IMR-90 (cell line): ENCODE measurements around the gene KLHL3. TPM values are rescaled to one million over a fixed set of nuclear protein-coding genes. Genes with fewer than 3 reads are reported as not detected.

Source experiments
- ATAC-seq: fragments of 200-7000 bp; cut with Tn5 transposase; 2 replicates; pipeline ENCODE4 v1.9.1; 2020; ENCODE audit warnings: low read depth, mild to moderate bottlenecking, moderate library complexity
- BruUV-seq: library from RNA; stranded (reverse); fragments of 400-500 nt; replicated peaks from 2 replicates; lab custom pipeline; 2021; lab: Mats Ljungman, UMichigan
- CTCF ChIA-PET: fragments of 300-600 bp; formaldehyde crosslinking; extraction: SDS; loops from one replicate; lab custom pipeline; 2021; ENCODE audit warnings: antibody characterized with exemption; lab: Yijun Ruan, JAX
- POLR2A ChIA-PET: fragments of 300-600 bp; sonication (Branson Sonifier 250); formaldehyde crosslinking; loops from one replicate; lab custom pipeline; 2022; ENCODE audit warnings: antibody characterized with exemption; ENCODE audit not compliant: unreplicated experiment; lab: Charles Lee
- DNase-seq: peaks from one replicate; pipeline ENCODE4 v3.0.0; 2013
- H2AFZ ChIP-seq: replicated peaks from 2 replicates; pipeline ENCODE3; 2013; ENCODE audit warnings: low read length, mild to moderate bottlenecking; ENCODE audit not compliant: poor library complexity
- H2AK5ac ChIP-seq: 2 replicates; pipeline ENCODE4 v1.6.1; 2013; ENCODE audit warnings: low read depth, low read length, inconsistent platforms
- H2AK9ac ChIP-seq: replicated peaks from 2 replicates; pipeline ENCODE3; 2013; ENCODE audit warnings: mild to moderate bottlenecking, low read depth, low read length, moderate library complexity; ENCODE audit not compliant: poor library complexity
- H2BK120ac ChIP-seq: 2 replicates; pipeline ENCODE4 v1.6.1; 2013; ENCODE audit warnings: low read depth, low read length, inconsistent platforms
- H2BK15ac ChIP-seq: 3 replicates; pipeline ENCODE4 v1.6.1; 2013; ENCODE audit warnings: low read depth, low read length, inconsistent platforms
- H2BK20ac ChIP-seq: 2 replicates; pipeline ENCODE4 v1.6.1; 2013; ENCODE audit warnings: low read depth, mild to moderate bottlenecking, inconsistent platforms, low read length, moderate library complexity
- H2BK5ac ChIP-seq: 2 replicates; pipeline ENCODE4 v1.6.1; 2013; ENCODE audit warnings: mild to moderate bottlenecking, low read depth, low read length, inconsistent platforms; ENCODE audit not compliant: poor library complexity, severe bottlenecking
- H3K14ac ChIP-seq: replicated peaks from 2 replicates; pipeline ENCODE4 v1.6.1; 2013; ENCODE audit warnings: low read depth, low read length, inconsistent platforms
- H3K18ac ChIP-seq: 2 replicates; pipeline ENCODE4 v1.6.1; 2013; ENCODE audit warnings: low read depth, low read length, control low read depth
- H3K23ac ChIP-seq: 2 replicates; pipeline ENCODE4 v1.6.1; 2013; ENCODE audit warnings: low read depth, low read length, inconsistent platforms
- H3K27ac ChIP-seq: 2 replicates; pipeline ENCODE4 v1.5.1; 2013; ENCODE audit warnings: mild to moderate bottlenecking, control low read depth, low read length; ENCODE audit not compliant: insufficient read depth
- H3K27me3 ChIP-seq: 2 replicates; pipeline ENCODE4 v1.6.1; 2013; ENCODE audit warnings: low read length; ENCODE audit not compliant: control insufficient read depth, insufficient read depth
- H3K36me3 ChIP-seq: 2 replicates; pipeline ENCODE4 v1.6.1; 2013; ENCODE audit warnings: low read length, mixed read lengths; ENCODE audit not compliant: control insufficient read depth, insufficient read depth
- H3K4ac ChIP-seq: 2 replicates; pipeline ENCODE4 v1.6.1; 2013; ENCODE audit warnings: low read depth, low read length, inconsistent platforms
- H3K4me1 ChIP-seq: 2 replicates; pipeline ENCODE4 v1.6.1; 2013; ENCODE audit warnings: low read length, mixed read lengths; ENCODE audit not compliant: control insufficient read depth, insufficient read depth
- H3K4me2 ChIP-seq: 2 replicates; pipeline ENCODE4 v1.6.1; 2013; ENCODE audit warnings: low read depth, mild to moderate bottlenecking, control low read depth, low read length, moderate library complexity
- H3K4me3 ChIP-seq: 2 replicates; pipeline ENCODE4 v1.5.1; 2013; ENCODE audit warnings: low read depth, mild to moderate bottlenecking, control low read depth, low read length, moderate library complexity; ENCODE audit not compliant: insufficient read depth
- H3K56ac ChIP-seq: 2 replicates; pipeline ENCODE4 v1.6.1; 2013; ENCODE audit warnings: low read length, inconsistent platforms; ENCODE audit not compliant: insufficient read depth; ENCODE audit errors: extremely low read depth
- H3K79me1 ChIP-seq, 2 experiments: 2 replicates each; pipeline ENCODE4 v1.6.1; 2013; ENCODE audit warnings: low read length in 2 of 2, inconsistent platforms in 1 of 2, low read depth in 1 of 2
- H3K9ac ChIP-seq: 2 replicates; pipeline ENCODE4 v1.6.1; 2013; ENCODE audit warnings: low read depth, low read length, control low read depth
- H3K9me1 ChIP-seq: 2 replicates; pipeline ENCODE4 v1.6.1; 2013; ENCODE audit warnings: low read length, inconsistent platforms; ENCODE audit not compliant: insufficient read depth
- H3K9me3 ChIP-seq: 2 replicates; pipeline ENCODE4 v1.6.1; 2013; ENCODE audit warnings: low read length; ENCODE audit not compliant: control insufficient read depth, insufficient read depth
- H4K20me1 ChIP-seq: 2 replicates; pipeline ENCODE4 v1.6.1; 2013; ENCODE audit warnings: low read length, inconsistent platforms; ENCODE audit not compliant: insufficient read depth
- H4K5ac ChIP-seq: 2 replicates; pipeline ENCODE4 v1.6.1; 2013; ENCODE audit warnings: mild to moderate bottlenecking, low read depth, low read length, control low read depth
- H4K8ac ChIP-seq, 2 experiments: 2 replicates each; pipeline ENCODE4 v1.6.1; 2013; ENCODE audit warnings: low read depth in 2 of 2, low read length in 2 of 2, control low read depth in 1 of 2, inconsistent platforms in 1 of 2
- H4K91ac ChIP-seq: 2 replicates; pipeline ENCODE4 v1.6.1; 2013; ENCODE audit warnings: low read depth, low read length, inconsistent platforms; ENCODE audit not compliant: insufficient read depth
- BHLHE40 ChIP-seq: fragments of 150-350 bp; IDR thresholded peaks from 2 replicates; pipeline ENCODE4 v1.6.1; 2016; ENCODE audit warnings: mild to moderate bottlenecking, low read depth, low read length
- CEBPB ChIP-seq: IDR thresholded peaks from 2 replicates; pipeline ENCODE4 v1.6.1; 2012; ENCODE audit warnings: low read depth, low read length, improper control_type of control experiment
- CHD1 ChIP-seq: IDR thresholded peaks from 2 replicates; pipeline ENCODE4 v1.6.1; 2012; ENCODE audit warnings: low read depth, low read length, improper control_type of control experiment
- ELK1 ChIP-seq: fragments of 150-350 bp; IDR thresholded peaks from 2 replicates; pipeline ENCODE4 v1.6.1; 2016; ENCODE audit warnings: low read depth, mild to moderate bottlenecking, low read length, moderate library complexity, borderline replicate concordance
- FOS ChIP-seq: fragments of 150-350 bp; IDR thresholded peaks from 2 replicates; pipeline ENCODE4 v1.6.1; 2016; ENCODE audit warnings: low read depth, low read length
- MAFK ChIP-seq: IDR thresholded peaks from 2 replicates; pipeline ENCODE4 v1.6.1; 2012; ENCODE audit warnings: low read depth, low read length, improper control_type of control experiment
- MAZ ChIP-seq: IDR thresholded peaks from 2 replicates; pipeline ENCODE4 v1.6.1; 2012; ENCODE audit warnings: low read depth, mild to moderate bottlenecking, low read length, improper control_type of control experiment, moderate library complexity, borderline replicate concordance
- NFE2L2 ChIP-seq: fragments of 150-350 bp; IDR thresholded peaks from 2 replicates; pipeline ENCODE4 v1.6.1; 2016; ENCODE audit warnings: low read depth, mild to moderate bottlenecking, low read length
- POLR2A ChIP-seq: IDR thresholded peaks from 2 replicates; pipeline ENCODE4 v1.6.1; 2012; ENCODE audit warnings: mild to moderate bottlenecking, low read depth, low read length
- RCOR1 ChIP-seq: IDR thresholded peaks from 2 replicates; pipeline ENCODE4 v1.6.1; 2012; ENCODE audit warnings: mild to moderate bottlenecking, low read length, improper control_type of control experiment; ENCODE audit not compliant: insufficient replicate concordance
- RFX5 ChIP-seq: IDR thresholded peaks from 2 replicates; pipeline ENCODE4 v1.8.0; 2012; ENCODE audit warnings: low read depth, mild to moderate bottlenecking, low read length, moderate library complexity
- SMC3 ChIP-seq: fragments of 150-350 bp; IDR thresholded peaks from 2 replicates; pipeline ENCODE4 v1.6.1; 2016; ENCODE audit warnings: low read depth, mild to moderate bottlenecking, antibody characterized with exemption, low read length, moderate library complexity
- WGBS, 2 experiments: methylation state at CpG; one replicate each; pipeline versions ENCODE4 v1.1.5 to v1.1.7; 2013; ENCODE audit warnings: missing lambda C conversion rate in 2 of 2; ENCODE audit not compliant: insufficient read length in 1 of 2; ENCODE audit errors: extremely low coverage in 2 of 2; 5-methylcytosine and 5-hydroxymethylcytosine counted together
- dilution Hi-C: fragments of 300-500 bp; cut with HindIII; formaldehyde crosslinking; loops from one replicate; pipeline ENCODE4 v1.14.3; 2018; ENCODE audit warnings: low sequenced_read_pairs; ENCODE audit not compliant: unreplicated experiment
- in situ Hi-C: fragments of 300-500 bp; cut with MboI; formaldehyde crosslinking; loops from 3 replicates; pipeline ENCODE4 v1.14.3; 2019; ENCODE audit warnings: low sequenced_read_pairs, inconsistent platforms, mixed read lengths
- intact Hi-C: fragments of 100-400 bp; cut with micrococcal nuclease; formaldehyde crosslinking; loops from 2 replicates; pipeline ENCODE4 v1.10.0; 2022
- polyA plus RNA-seq, 3 experiments: library from polyadenylated mRNA; depleted of rRNA; stranded (reverse); fragments of >200 nt; gene quantifications; 2 replicates each; pipeline ENCODE4 v1.2.3, GENCODE V29; 2012; ENCODE audit warnings: low replicate concordance in 1 of 3
- total RNA-seq: library from RNA; depleted of rRNA; stranded (reverse); fragments of >200 nt; gene quantifications from 2 replicates; pipeline ENCODE4 v1.2.3, GENCODE V29; 2012
- TF ChIP-seq, protein P1 (sequence below): conservative IDR thresholded peaks from 2 replicates; pipeline ENCODE4 v1.5.1; 2012; ENCODE audit warnings: mild to moderate bottlenecking, low read depth, low read length, improper control_type of control experiment

KLHL3 gene
- total and polyA plus RNA-seq, 2 of the 4 experiments (the other 2 are of a cell fraction) = 2.3 to 4.1 TPM

DNA sequence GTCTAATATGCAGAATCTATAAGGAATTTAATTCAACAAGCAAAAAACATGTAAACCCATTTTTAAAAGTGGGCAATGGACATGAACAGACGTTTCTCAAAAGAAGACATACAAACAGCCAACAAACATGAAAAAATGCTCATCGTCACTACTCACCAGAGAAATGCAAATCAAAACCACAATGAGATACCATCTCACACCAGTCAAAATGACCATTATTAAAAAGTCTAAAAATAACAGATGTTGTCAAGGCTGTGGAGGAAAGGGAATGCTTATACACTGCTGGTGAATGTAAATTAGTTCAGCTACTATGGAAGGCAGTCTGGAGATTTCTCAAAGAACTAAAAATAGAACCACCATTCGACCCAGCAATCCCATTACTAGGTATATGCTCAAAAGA lies 3.1 kb upstream of the KLHL3 start:
- Histone ChIP-seq H3K4me3 (no peak overlapping the region), H3K4me1 (no peaks in the 10 kb centered on the region; the same call in none of the 2 replicates), H3K27ac (no peak overlapping the region), H2BK20ac (no peak overlapping the region), H3K9me3 (no peaks in the 10 kb centered on the region), H4K91ac (no peak overlapping the region), H4K5ac (no peak overlapping the region), H3K9ac (no peak overlapping the region), H2AFZ (no peak overlapping the region), H3K36me3 (no peaks in the 10 kb centered on the region), H4K20me1 (no peaks in the 10 kb centered on the region), H4K8ac (no peak overlapping the region), H3K9me1 (no peaks in the 10 kb centered on the region; the same call in 1 of the 2 replicates), H2BK5ac (no peak overlapping the region), H2BK120ac (no peak overlapping the region), H3K18ac (no peak overlapping the region), H2BK15ac (no peak overlapping the region), H3K4me2 (no peak overlapping the region), H3K14ac (no peak overlapping the region), H3K27me3 (no peaks in the 10 kb centered on the region; the same call in none of the 2 replicates), H3K79me1 (no peaks in the 10 kb centered on the region; a peak in 1 of 4 replicates), H2AK5ac (no peak overlapping the region), H3K4ac (no peak overlapping the region), H2AK9ac (no peak overlapping the region), H3K56ac (no peak overlapping the region), H3K23ac (no peak overlapping the region)
- dilution Hi-C loops = no loop called here
- ChIA-PET CTCF (no interaction called here), POLR2A (no interaction called here)
- TF ChIP-seq SMC3 = no peak
- TF ChIP-seq MAZ = no peak
- no peak for TF ChIP-seq FOS
- no peak for TF ChIP-seq CHD1
- no peak for TF ChIP-seq MAFK
- TF ChIP-seq, protein P1, sequence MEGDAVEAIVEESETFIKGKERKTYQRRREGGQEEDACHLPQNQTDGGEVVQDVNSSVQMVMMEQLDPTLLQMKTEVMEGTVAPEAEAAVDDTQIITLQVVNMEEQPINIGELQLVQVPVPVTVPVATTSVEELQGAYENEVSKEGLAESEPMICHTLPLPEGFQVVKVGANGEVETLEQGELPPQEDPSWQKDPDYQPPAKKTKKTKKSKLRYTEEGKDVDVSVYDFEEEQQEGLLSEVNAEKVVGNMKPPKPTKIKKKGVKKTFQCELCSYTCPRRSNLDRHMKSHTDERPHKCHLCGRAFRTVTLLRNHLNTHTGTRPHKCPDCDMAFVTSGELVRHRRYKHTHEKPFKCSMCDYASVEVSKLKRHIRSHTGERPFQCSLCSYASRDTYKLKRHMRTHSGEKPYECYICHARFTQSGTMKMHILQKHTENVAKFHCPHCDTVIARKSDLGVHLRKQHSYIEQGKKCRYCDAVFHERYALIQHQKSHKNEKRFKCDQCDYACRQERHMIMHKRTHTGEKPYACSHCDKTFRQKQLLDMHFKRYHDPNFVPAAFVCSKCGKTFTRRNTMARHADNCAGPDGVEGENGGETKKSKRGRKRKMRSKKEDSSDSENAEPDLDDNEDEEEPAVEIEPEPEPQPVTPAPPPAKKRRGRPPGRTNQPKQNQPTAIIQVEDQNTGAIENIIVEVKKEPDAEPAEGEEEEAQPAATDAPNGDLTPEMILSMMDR = no peak
- TF ChIP-seq CEBPB = no peak
- TF ChIP-seq RFX5 = no peak
- TF ChIP-seq NFE2L2 = no peak
- no peak for TF ChIP-seq BHLHE40
- no peak for TF ChIP-seq POLR2A
- no peak for TF ChIP-seq ELK1
- TF ChIP-seq RCOR1 = no peak
- in situ Hi-C loops = loop anchor here (5.0 to 25.0 kb wide), 2 partner anchors 82 to 427 kb away; no protein-coding TSS in a partner anchor
- no TSS peak for BruUV-seq
- WGBS, 2 experiments = no CpG with 5 or more reads among the region's 3 CpGs
- intact Hi-C loops = no loop called here
- DNase-seq = no peak
- ATAC-seq = no peak
